Coronary artery (tissue), 2 donors: ENCODE data around the gene ERCC6L.

Experiments used
- DNase-seq: peaks from one replicate; pipeline ENCODE4 v3.0.0-alpha.2; 2017; ENCODE audit warnings: low spot score
- H3K27ac ChIP-seq, 2 donors: fragments of 200-600 bp; sonication (generic); one replicate each; pipeline ENCODE4 v1.5.1; 2016 to 2019
- H3K4me3 ChIP-seq: fragments of 200-600 bp; sonication (generic); 2 replicates; pipeline ENCODE4 v1.5.1; 2016; ENCODE audit warnings: mild to moderate bottlenecking, moderate library complexity
- CTCF ChIP-seq: fragments of 200-600 bp; sonication (generic); IDR thresholded peaks from one replicate; pipeline ENCODE4 v1.5.1; 2019; ENCODE audit warnings: antibody characterized with exemption

The ERCC6L gene

GRCh38 chrX:72169008-72169728 lies 69.7 kb downstream of the ERCC6L start:
- TF ChIP-seq CTCF, result no peak
- Histone ChIP-seq H3K4me3 (no peak overlapping the region), H3K27ac (no peak overlapping the region)
- no peak for DNase-seq

- Histone ChIP-seq H3K4me3 (no peak overlapping the region), H3K27ac (no peak overlapping the region)
- DNase-seq, result no peak
- no peak for TF ChIP-seq CTCF
Observed at GRCh38 chrX:72165551-72165950, 73.3 kb downstream of the ERCC6L start.

GRCh38 chrX:72159769-72160168 lies 79.1 kb downstream of the ERCC6L start:
- no peak for TF ChIP-seq CTCF
- Histone ChIP-seq H3K27ac (no peak overlapping the region), H3K4me3 (no peak overlapping the region)
- DNase-seq, result no peak

GRCh38 chrX:72158773-72159172 lies 80.1 kb downstream of the ERCC6L start:
- H3K4me3 ChIP-seq, result no peak overlapping the region
- H3K27ac ChIP-seq, result no peak overlapping the region
- DNase-seq, result no peak
- no peak for TF ChIP-seq CTCF
